Panc1 (cell line): ENCODE measurements around the gene RASL11A. TPM values are rescaled to one million over a fixed set of nuclear protein-coding genes. Genes with fewer than 3 reads are reported as not detected.

Experiments used
- ATAC-seq: fragments of 200-7000 bp; cut with Tn5 transposase; 2 replicates; pipeline ENCODE4 v1.9.1; 2020; ENCODE audit warnings: mild to moderate bottlenecking, moderate library complexity
- BruUV-seq: library from RNA; stranded (reverse); fragments of 400-500 nt; replicated peaks from 2 replicates; lab custom pipeline; 2021; lab: Mats Ljungman, UMichigan
- CTCF ChIA-PET: fragments of 300-600 bp; sonication (Branson Sonifier 250); formaldehyde crosslinking; loops from one replicate; lab custom pipeline; 2022; ENCODE audit warnings: antibody characterized with exemption; lab: Charles Lee
- POLR2A ChIA-PET: fragments of 300-600 bp; sonication (Branson Sonifier 250); formaldehyde crosslinking; loops from one replicate; lab custom pipeline; 2022; ENCODE audit warnings: antibody characterized with exemption; lab: Charles Lee
- DNase-seq: peaks from one replicate; pipeline ENCODE4 v3.0.0-alpha.2; 2010; ENCODE audit warnings: low read depth, low spot score
- H3K27ac ChIP-seq: 2 replicates; pipeline ENCODE4 v1.5.1; 2011; ENCODE audit warnings: mild to moderate bottlenecking, low read length, inconsistent platforms
- H3K27me3 ChIP-seq: fragments of 200-500 bp; sonication (Bioruptor generic); 2 replicates; pipeline ENCODE4 v1.6.0; 2014; ENCODE audit warnings: low read length, inconsistent platforms; ENCODE audit not compliant: control insufficient read depth, insufficient read depth
- H3K36me3 ChIP-seq: fragments of 200-500 bp; sonication (Bioruptor generic); 2 replicates; pipeline ENCODE4 v1.5.1; 2014; ENCODE audit warnings: inconsistent platforms, mild to moderate bottlenecking, low read length, moderate library complexity; ENCODE audit not compliant: control insufficient read depth, insufficient read depth
- H3K4me1 ChIP-seq: 2 replicates; pipeline ENCODE4 v1.5.1; 2011; ENCODE audit warnings: inconsistent platforms, mild to moderate bottlenecking, low read length, moderate library complexity; ENCODE audit not compliant: control insufficient read depth, insufficient read depth
- H3K4me3 ChIP-seq, 2 experiments: 2 replicates each; pipeline ENCODE4 v1.5.1; 2011 to 2012; ENCODE audit warnings: low read depth in 2 of 2, low read length in 2 of 2, mild to moderate bottlenecking in 2 of 2, inconsistent platforms in 1 of 2, moderate library complexity in 1 of 2
- H3K9me3 ChIP-seq: fragments of 200-500 bp; sonication (Bioruptor generic); 2 replicates; pipeline ENCODE4 v1.5.1; 2014; ENCODE audit warnings: low read depth, mild to moderate bottlenecking, inconsistent platforms, low read length, moderate library complexity; ENCODE audit not compliant: control insufficient read depth, insufficient read depth
- CTCF ChIP-seq: fragments of 450-650 bp; IDR thresholded peaks from 2 replicates; pipeline ENCODE4 v1.5.1; 2017; ENCODE audit warnings: mild to moderate bottlenecking
- POLR2AphosphoS5 ChIP-seq: IDR thresholded peaks from 2 replicates; pipeline ENCODE4 v1.6.1; 2012; ENCODE audit warnings: mild to moderate bottlenecking, low read depth, low read length, moderate library complexity
- REST ChIP-seq, 2 experiments: IDR thresholded peaks; 2 replicates each; pipeline ENCODE4 v1.6.1; 2011 to 2012; ENCODE audit warnings: low read depth in 2 of 2, control low read depth in 1 of 2, low read length in 1 of 2, mild to moderate bottlenecking in 1 of 2, moderate library complexity in 1 of 2; ENCODE audit not compliant: insufficient read depth in 1 of 2
- SIN3A ChIP-seq: IDR thresholded peaks from 2 replicates; pipeline ENCODE4 v1.6.1; 2012; ENCODE audit warnings: low read depth, mild to moderate bottlenecking, low read length, moderate library complexity, borderline replicate concordance; ENCODE audit not compliant: insufficient read depth
- TCF7L2 ChIP-seq: IDR thresholded peaks from 2 replicates; pipeline ENCODE4 v1.6.1; 2011; ENCODE audit warnings: mild to moderate bottlenecking, low read depth, low read length, inconsistent platforms
- in situ Hi-C: cut with HindIII; loops from 2 replicates; pipeline ENCODE4 v1.10.0; 2016; ENCODE audit warnings: low sequenced_read_pairs, low pct_unique_long_range_greater_than_20kb
- intact Hi-C: fragments of 100-400 bp; cut with micrococcal nuclease; formaldehyde crosslinking; loops from one replicate; pipeline ENCODE4 v1.10.0; 2022; ENCODE audit not compliant: unreplicated experiment
- total RNA-seq: library from RNA; stranded (reverse); gene quantifications from one replicate; pipeline ENCODE4 v1.2.1, GENCODE V29; 2021; ENCODE audit not compliant: unreplicated experiment

The RASL11A gene
- total RNA-seq, 1 experiment from 2014 or later = 136 TPM

- intact Hi-C loops (no loop called here), in situ Hi-C loops (no loop called here)
- Histone ChIP-seq H3K36me3 (no peaks in the 10 kb centered on the region), H3K4me3 (no peak overlapping the region), H3K27me3 (no peaks in the 10 kb centered on the region), H3K4me1 (no peaks in the 10 kb centered on the region), H3K27ac (no peak overlapping the region), H3K9me3 (no peaks in the 10 kb centered on the region)
- ATAC-seq = no peak
- BruUV-seq = no TSS peak
- CTCF ChIA-PET = no interaction called here
- DNase-seq = no peak
- POLR2A ChIA-PET = no interaction called here
- TF ChIP-seq CTCF (no peak), TCF7L2 (no peak), SIN3A (no peak), REST (IDR thresholded peaks at IDR 0.05; ENCODE audit: insufficient read depth in 1 of 2, low read depth in 2 of 2, low read length in 1 of 2) (no peak), POLR2AphosphoS5 (no peak)
Measured at GRCh38 chr13:27289011-27289665, 18.5 kb downstream of the RASL11A start.

GRCh38 chr13:27290715-27291114, 20.1 kb downstream of the RASL11A start:
- intact Hi-C loops = no loop called here
- no TSS peak for BruUV-seq
- POLR2A ChIA-PET = no interaction called here

More at GRCh38 chr13:27290715-27291114, 20.1 kb downstream of the RASL11A start:
- H3K27ac ChIP-seq = no peak overlapping the region
- CTCF ChIA-PET = interaction anchor here (0.6 kb wide), 1 partner anchor 52 kb away, joined by 3 read pairs; no protein-coding TSS in a partner anchor
- no peak for TF ChIP-seq SIN3A
- TF ChIP-seq POLR2AphosphoS5 = no peak
- no peak for TF ChIP-seq CTCF
- no peak for TF ChIP-seq TCF7L2
- TF ChIP-seq REST (IDR thresholded peaks at IDR 0.05; ENCODE audit: insufficient read depth in 1 of 2, low read depth in 2 of 2, low read length in 1 of 2) = no peak
- ATAC-seq (no peak), DNase-seq (no peak)
- H3K4me3 ChIP-seq = no peak overlapping the region
- H3K36me3 ChIP-seq = no peaks in the 10 kb centered on the region
- H3K4me1 ChIP-seq = no peaks in the 10 kb centered on the region
- no peaks in the 10 kb centered on the region for H3K9me3 ChIP-seq
- no peaks in the 10 kb centered on the region for H3K27me3 ChIP-seq
- in situ Hi-C loops = no loop called here
